ENCODE data around the gene CIB4.

CIB4 gene

GRCh38 chr2:26588576-26588975 is 52.6 kb downstream of the CIB4 start:
- ATAC-seq = no peak
- TF ChIP-seq ESRRG (CRISPR knock-in tag; IDR thresholded peaks at IDR 0.05) = no peak

GRCh38 chr2:26587994-26588393 is 53.2 kb downstream of the CIB4 start:
- TF ChIP-seq ZFP3 (CRISPR knock-in tag; IDR thresholded peaks at IDR 0.05) = no peak
- ATAC-seq = no peak

GRCh38 chr2:26585966-26586365 is 55.2 kb downstream of the CIB4 start:
- no peak for TF ChIP-seq TCF4 (CRISPR knock-in tag; IDR thresholded peaks at IDR 0.05; ENCODE audit: borderline replicate concordance)
- no peak for TF ChIP-seq ZFP30 (CRISPR knock-in tag; IDR thresholded peaks at IDR 0.05)
- no peak for TF ChIP-seq BACH2 (CRISPR knock-in tag; IDR thresholded peaks at IDR 0.05; ENCODE audit: borderline replicate concordance)
- TF ChIP-seq TSHZ2 (CRISPR knock-in tag; IDR thresholded peaks at IDR 0.05) = no peak
- TF ChIP-seq, protein P1, sequence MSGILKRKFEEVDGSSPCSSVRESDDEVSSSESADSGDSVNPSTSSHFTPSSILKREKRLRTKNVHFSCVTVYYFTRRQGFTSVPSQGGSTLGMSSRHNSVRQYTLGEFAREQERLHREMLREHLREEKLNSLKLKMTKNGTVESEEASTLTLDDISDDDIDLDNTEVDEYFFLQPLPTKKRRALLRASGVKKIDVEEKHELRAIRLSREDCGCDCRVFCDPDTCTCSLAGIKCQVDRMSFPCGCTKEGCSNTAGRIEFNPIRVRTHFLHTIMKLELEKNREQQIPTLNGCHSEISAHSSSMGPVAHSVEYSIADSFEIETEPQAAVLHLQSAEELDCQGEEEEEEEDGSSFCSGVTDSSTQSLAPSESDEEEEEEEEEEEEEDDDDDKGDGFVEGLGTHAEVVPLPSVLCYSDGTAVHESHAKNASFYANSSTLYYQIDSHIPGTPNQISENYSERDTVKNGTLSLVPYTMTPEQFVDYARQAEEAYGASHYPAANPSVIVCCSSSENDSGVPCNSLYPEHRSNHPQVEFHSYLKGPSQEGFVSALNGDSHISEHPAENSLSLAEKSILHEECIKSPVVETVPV (CRISPR knock-in tag; IDR thresholded peaks at IDR 0.05) = no peak
- no peak for TF ChIP-seq GLIS3 (CRISPR knock-in tag; IDR thresholded peaks at IDR 0.05)
- TF ChIP-seq ISL1 (CRISPR knock-in tag; IDR thresholded peaks at IDR 0.05) = no peak
- no peak for TF ChIP-seq CSDC2 (CRISPR knock-in tag; IDR thresholded peaks at IDR 0.05)
- no peak for TF ChIP-seq PPARA (CRISPR knock-in tag; IDR thresholded peaks at IDR 0.05; ENCODE audit: borderline replicate concordance)
- no peak for TF ChIP-seq SNAI2 (CRISPR knock-in tag; IDR thresholded peaks at IDR 0.05)
- TF ChIP-seq, protein P2, sequence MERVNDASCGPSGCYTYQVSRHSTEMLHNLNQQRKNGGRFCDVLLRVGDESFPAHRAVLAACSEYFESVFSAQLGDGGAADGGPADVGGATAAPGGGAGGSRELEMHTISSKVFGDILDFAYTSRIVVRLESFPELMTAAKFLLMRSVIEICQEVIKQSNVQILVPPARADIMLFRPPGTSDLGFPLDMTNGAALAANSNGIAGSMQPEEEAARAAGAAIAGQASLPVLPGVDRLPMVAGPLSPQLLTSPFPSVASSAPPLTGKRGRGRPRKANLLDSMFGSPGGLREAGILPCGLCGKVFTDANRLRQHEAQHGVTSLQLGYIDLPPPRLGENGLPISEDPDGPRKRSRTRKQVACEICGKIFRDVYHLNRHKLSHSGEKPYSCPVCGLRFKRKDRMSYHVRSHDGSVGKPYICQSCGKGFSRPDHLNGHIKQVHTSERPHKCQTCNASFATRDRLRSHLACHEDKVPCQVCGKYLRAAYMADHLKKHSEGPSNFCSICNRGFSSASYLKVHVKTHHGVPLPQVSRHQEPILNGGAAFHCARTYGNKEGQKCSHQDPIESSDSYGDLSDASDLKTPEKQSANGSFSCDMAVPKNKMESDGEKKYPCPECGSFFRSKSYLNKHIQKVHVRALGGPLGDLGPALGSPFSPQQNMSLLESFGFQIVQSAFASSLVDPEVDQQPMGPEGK (CRISPR knock-in tag; IDR thresholded peaks at IDR 0.05; ENCODE audit: borderline replicate concordance) = no peak
- TF ChIP-seq, protein P3, sequence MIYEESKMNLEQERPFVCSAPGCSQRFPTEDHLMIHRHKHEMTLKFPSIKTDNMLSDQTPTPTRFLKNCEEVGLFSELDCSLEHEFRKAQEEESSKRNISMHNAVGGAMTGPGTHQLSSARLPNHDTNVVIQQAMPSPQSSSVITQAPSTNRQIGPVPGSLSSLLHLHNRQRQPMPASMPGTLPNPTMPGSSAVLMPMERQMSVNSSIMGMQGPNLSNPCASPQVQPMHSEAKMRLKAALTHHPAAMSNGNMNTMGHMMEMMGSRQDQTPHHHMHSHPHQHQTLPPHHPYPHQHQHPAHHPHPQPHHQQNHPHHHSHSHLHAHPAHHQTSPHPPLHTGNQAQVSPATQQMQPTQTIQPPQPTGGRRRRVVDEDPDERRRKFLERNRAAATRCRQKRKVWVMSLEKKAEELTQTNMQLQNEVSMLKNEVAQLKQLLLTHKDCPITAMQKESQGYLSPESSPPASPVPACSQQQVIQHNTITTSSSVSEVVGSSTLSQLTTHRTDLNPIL (CRISPR knock-in tag; IDR thresholded peaks at IDR 0.05; ENCODE audit: low read depth) = no peak
- no peak for TF ChIP-seq TOX (CRISPR knock-in tag; IDR thresholded peaks at IDR 0.05; ENCODE audit: borderline replicate concordance)
- TF ChIP-seq ZC3H10 (CRISPR knock-in tag; IDR thresholded peaks at IDR 0.05) = no peak
- TF ChIP-seq ZFP3 (CRISPR knock-in tag; IDR thresholded peaks at IDR 0.05) = no peak
- ATAC-seq = no peak

- ATAC-seq = no peak
- no peak for TF ChIP-seq ZFP30 (CRISPR knock-in tag; IDR thresholded peaks at IDR 0.05)
- TF ChIP-seq, protein P4, sequence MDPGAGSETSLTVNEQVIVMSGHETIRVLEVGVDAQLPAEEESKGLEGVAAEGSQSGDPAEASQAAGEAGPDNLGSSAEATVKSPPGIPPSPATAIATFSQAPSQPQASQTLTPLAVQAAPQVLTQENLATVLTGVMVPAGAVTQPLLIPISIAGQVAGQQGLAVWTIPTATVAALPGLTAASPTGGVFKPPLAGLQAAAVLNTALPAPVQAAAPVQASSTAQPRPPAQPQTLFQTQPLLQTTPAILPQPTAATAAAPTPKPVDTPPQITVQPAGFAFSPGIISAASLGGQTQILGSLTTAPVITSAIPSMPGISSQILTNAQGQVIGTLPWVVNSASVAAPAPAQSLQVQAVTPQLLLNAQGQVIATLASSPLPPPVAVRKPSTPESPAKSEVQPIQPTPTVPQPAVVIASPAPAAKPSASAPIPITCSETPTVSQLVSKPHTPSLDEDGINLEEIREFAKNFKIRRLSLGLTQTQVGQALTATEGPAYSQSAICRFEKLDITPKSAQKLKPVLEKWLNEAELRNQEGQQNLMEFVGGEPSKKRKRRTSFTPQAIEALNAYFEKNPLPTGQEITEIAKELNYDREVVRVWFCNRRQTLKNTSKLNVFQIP (CRISPR knock-in tag; IDR thresholded peaks at IDR 0.05; ENCODE audit: borderline replicate concordance, low read depth) = no peak
- TF ChIP-seq, protein P2 (CRISPR knock-in tag; IDR thresholded peaks at IDR 0.05; ENCODE audit: borderline replicate concordance) = no peak
- TF ChIP-seq ARNTL (CRISPR knock-in tag; IDR thresholded peaks at IDR 0.05; ENCODE audit: borderline replicate concordance, low read depth) = no peak
- no peak for TF ChIP-seq CSDC2 (CRISPR knock-in tag; IDR thresholded peaks at IDR 0.05)
- TF ChIP-seq TSHZ2 (CRISPR knock-in tag; IDR thresholded peaks at IDR 0.05) = no peak
- no peak for TF ChIP-seq ZC3H10 (CRISPR knock-in tag; IDR thresholded peaks at IDR 0.05)
- no peak for TF ChIP-seq ZNF70 (CRISPR knock-in tag; IDR thresholded peaks at IDR 0.05)
- TF ChIP-seq ESRRG (CRISPR knock-in tag; IDR thresholded peaks at IDR 0.05) = no peak
- TF ChIP-seq RARB (CRISPR knock-in tag; IDR thresholded peaks at IDR 0.05) = no peak
- TF ChIP-seq, protein P3 (CRISPR knock-in tag; IDR thresholded peaks at IDR 0.05; ENCODE audit: low read depth) = no peak
- no peak for TF ChIP-seq ZNF565 (CRISPR knock-in tag; conservative IDR thresholded peaks at IDR 0.05; ENCODE audit: low read depth)
- TF ChIP-seq GLIS3 (CRISPR knock-in tag; IDR thresholded peaks at IDR 0.05) = no peak
These were observed 56.1 kb downstream of the CIB4 start for GRCh38 chr2:26585100-26585499.

All from SK-N-SH treated with all-trans-retinoic acid at 6 μM for 48 hours (cell line).